H9 (cell line): Measurements from ENCODE around the gene ASB18. TPM values are rescaled to one million over a fixed set of nuclear protein-coding genes. Genes with fewer than 3 reads are reported as not detected.

Source experiments
- DNase-seq: peaks from one replicate; pipeline ENCODE4 v3.0.0-alpha.2; 2017
- H2AFZ ChIP-seq: one replicate; pipeline ENCODE4 v1.6.1; 2013; ENCODE audit warnings: mild to moderate bottlenecking, low read length, control low read depth, moderate library complexity
- H2AK5ac ChIP-seq: 2 replicates; pipeline ENCODE4 v1.6.1; 2013; ENCODE audit warnings: low read length, control low read depth, mixed read lengths; ENCODE audit not compliant: insufficient read length
- H2BK120ac ChIP-seq: one replicate; pipeline ENCODE4 v1.6.1; 2013; ENCODE audit warnings: low read depth, mild to moderate bottlenecking, low read length, control low read depth, inconsistent platforms; ENCODE audit not compliant: poor library complexity, severe bottlenecking
- H2BK12ac ChIP-seq: 2 replicates; pipeline ENCODE4 v1.6.1; 2013; ENCODE audit warnings: low read length, control low read depth, mixed read lengths, low read depth; ENCODE audit not compliant: insufficient read length
- H2BK15ac ChIP-seq: 2 replicates; pipeline ENCODE4 v1.6.1; 2013; ENCODE audit warnings: low read depth, low read length, control low read depth
- H2BK20ac ChIP-seq: one replicate; pipeline ENCODE4 v1.6.1; 2013; ENCODE audit warnings: low read depth, mild to moderate bottlenecking, low read length, control low read depth, inconsistent platforms; ENCODE audit not compliant: poor library complexity, severe bottlenecking
- H2BK5ac ChIP-seq: 2 replicates; pipeline ENCODE4 v1.6.1; 2013; ENCODE audit warnings: low read length, control low read depth, mixed read lengths; ENCODE audit not compliant: insufficient read length
- H3K14ac ChIP-seq: 2 replicates; pipeline ENCODE4 v1.6.1; 2013; ENCODE audit warnings: low read length, control low read depth; ENCODE audit not compliant: insufficient read depth
- H3K18ac ChIP-seq: 2 replicates; pipeline ENCODE4 v1.6.1; 2013; ENCODE audit warnings: low read depth, mild to moderate bottlenecking, mixed read lengths, low read length, control low read depth; ENCODE audit not compliant: insufficient read length
- H3K23ac ChIP-seq: 2 replicates; pipeline ENCODE4 v1.6.1; 2013; ENCODE audit warnings: low read length, control low read depth, mixed read lengths, low read depth; ENCODE audit not compliant: insufficient read length
- H3K23me2 ChIP-seq: 2 replicates; pipeline ENCODE4 v1.6.1; 2013; ENCODE audit warnings: low read depth, mild to moderate bottlenecking, mixed read lengths, low read length, control low read depth; ENCODE audit not compliant: insufficient read length, poor library complexity, severe bottlenecking
- H3K27ac ChIP-seq: 2 replicates; pipeline ENCODE4 v1.5.1; 2013; ENCODE audit warnings: low read length, control low read depth, mixed read lengths, low read depth; ENCODE audit not compliant: insufficient read length
- H3K27me3 ChIP-seq: 2 replicates; pipeline ENCODE4 v1.6.1; 2013; ENCODE audit warnings: low read length, control low read depth, inconsistent platforms; ENCODE audit not compliant: insufficient read depth
- H3K4ac ChIP-seq: 2 replicates; pipeline ENCODE4 v1.6.1; 2013; ENCODE audit warnings: low read depth, mild to moderate bottlenecking, control low read depth, inconsistent platforms, low read length, moderate library complexity
- H3K4me1 ChIP-seq: 2 replicates; pipeline ENCODE4 v1.6.1; 2013; ENCODE audit warnings: low read length, control low read depth, inconsistent platforms; ENCODE audit not compliant: insufficient read depth
- H3K4me2 ChIP-seq: 2 replicates; pipeline ENCODE4 v1.6.1; 2013; ENCODE audit warnings: low read length, control low read depth, mixed read lengths; ENCODE audit not compliant: insufficient read length, insufficient read depth
- H3K56ac ChIP-seq: 2 replicates; pipeline ENCODE4 v1.6.1; 2013; ENCODE audit warnings: low read depth, mild to moderate bottlenecking, mixed read lengths, low read length, control low read depth; ENCODE audit not compliant: insufficient read length
- H3K79me1 ChIP-seq: 2 replicates; pipeline ENCODE4 v1.6.1; 2013; ENCODE audit warnings: low read depth, mild to moderate bottlenecking, moderate library complexity, low read length, control low read depth, inconsistent platforms; ENCODE audit not compliant: insufficient read depth, poor library complexity, severe bottlenecking
- H3K79me2 ChIP-seq: 2 replicates; pipeline ENCODE4 v1.6.1; 2013; ENCODE audit warnings: low read length, control low read depth, inconsistent platforms; ENCODE audit not compliant: insufficient read depth
- H3K9ac ChIP-seq: 2 replicates; pipeline ENCODE4 v1.6.1; 2013; ENCODE audit warnings: low read length, control low read depth, mixed read lengths; ENCODE audit not compliant: insufficient read length; ENCODE audit errors: extremely low read depth
- H3K9me3 ChIP-seq: one replicate; pipeline ENCODE4 v1.6.1; 2013; ENCODE audit warnings: low read depth, low read length, inconsistent platforms; ENCODE audit not compliant: control insufficient read depth
- H3T11ph ChIP-seq: one replicate; pipeline ENCODE4 v1.6.1; 2013; ENCODE audit warnings: mild to moderate bottlenecking, low read length, control low read depth, inconsistent platforms
- H4K20me1 ChIP-seq: one replicate; pipeline ENCODE4 v1.6.1; 2013; ENCODE audit not compliant: control insufficient read depth, insufficient read length, insufficient read depth
- H4K5ac ChIP-seq: 2 replicates; pipeline ENCODE4 v1.6.1; 2013; ENCODE audit warnings: low read depth, mild to moderate bottlenecking, mixed read lengths, low read length, control low read depth; ENCODE audit not compliant: insufficient read length
- H4K8ac ChIP-seq: replicated peaks from 2 replicates; pipeline ENCODE4 v1.6.1; 2013; ENCODE audit warnings: low read length, control low read depth, mixed read lengths, low read depth; ENCODE audit not compliant: insufficient read length
- H4K91ac ChIP-seq: 2 replicates; pipeline ENCODE4 v1.6.1; 2013; ENCODE audit warnings: low read depth, mild to moderate bottlenecking, moderate library complexity, mixed read lengths, low read length, control low read depth; ENCODE audit not compliant: insufficient read length
- H3K27ac Mint-ChIP-seq, 3 experiments: 2 replicates in 2 of 3; 3 replicates in 1 of 3; pipeline ENCODE4 v1.8.0; 2020 to 2021; ENCODE audit warnings: mixed read lengths in 3 of 3, mild to moderate bottlenecking in 1 of 3, moderate library complexity in 1 of 3
- H3K27me3 Mint-ChIP-seq: 2 replicates; pipeline ENCODE4 v1.8.0; 2021; ENCODE audit warnings: low read depth, mild to moderate bottlenecking, moderate library complexity, mixed read lengths
- H3K36me3 Mint-ChIP-seq, 3 experiments: 2 replicates in 2 of 3; 3 replicates in 1 of 3; pipeline ENCODE4 v1.8.0; 2020 to 2021; ENCODE audit warnings: low read depth in 3 of 3, mixed read lengths in 3 of 3; ENCODE audit not compliant: insufficient read depth in 1 of 3
- H3K4me1 Mint-ChIP-seq, 2 experiments: 2 replicates each; pipeline ENCODE4 v1.8.0; 2020; ENCODE audit warnings: mixed read lengths in 2 of 2
- H3K4me3 Mint-ChIP-seq, 2 experiments: 2 replicates in 1 of 2; 3 replicates in 1 of 2; pipeline ENCODE4 v1.8.0; 2020 to 2021; ENCODE audit warnings: mild to moderate bottlenecking in 2 of 2, mixed read lengths in 2 of 2, moderate library complexity in 1 of 2
- H3K9me3 Mint-ChIP-seq, 2 experiments: 2 replicates in 1 of 2; 3 replicates in 1 of 2; pipeline ENCODE4 v1.8.0; 2020; ENCODE audit warnings: mild to moderate bottlenecking in 2 of 2, mixed read lengths in 2 of 2, moderate library complexity in 1 of 2
- WGBS: extraction: QIAGEN DNeasy Blood & Tissue Kit; methylation state at CpG from one replicate; pipeline ENCODE4 v1.1.7; 2013; ENCODE audit warnings: missing lambda C conversion rate, low lambda C conversion rate, mixed read lengths; ENCODE audit not compliant: insufficient read length; ENCODE audit errors: extremely low coverage; 5-methylcytosine and 5-hydroxymethylcytosine counted together
- total RNA-seq: library from RNA; stranded (reverse); gene quantifications from 2 replicates; pipeline ENCODE4 v1.2.1, GENCODE V29; 2021
- TF ChIP-seq, protein P1 (sequence below): fragments of 200-600 bp; sonication (generic); conservative IDR thresholded peaks from 3 replicates; pipeline ENCODE4 v1.8.0; 2021; ENCODE audit warnings: antibody characterized with exemption, mild to moderate bottlenecking

The ASB18 gene
- total RNA-seq, 1 experiment from 2014 or later: not detected

DNA sequence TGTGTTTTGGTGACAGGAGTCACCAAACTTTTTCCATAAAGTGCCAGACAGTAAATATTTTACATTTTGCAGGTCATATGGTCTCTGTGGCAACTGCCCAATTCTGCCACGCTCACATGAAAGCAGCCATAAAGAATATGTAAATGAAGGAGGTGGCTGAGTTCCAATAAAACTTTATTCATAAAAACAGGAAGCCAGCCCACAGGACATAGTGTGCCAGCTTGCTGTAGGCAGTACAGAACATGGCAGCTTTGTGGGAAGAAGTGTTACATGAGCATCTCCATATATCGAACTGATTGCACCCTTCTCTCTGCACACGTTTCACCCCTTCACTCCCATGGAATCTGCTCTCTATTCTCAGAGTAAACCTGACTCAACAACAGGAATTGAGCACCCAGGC, 10.2 kb downstream of the ASB18 start:
- Mint-ChIP-seq H3K4me3 (no peak overlapping the region), H3K27ac (no peak overlapping the region; a peak in 1 of 7 replicates), H3K27me3 (peaks cover 2% of the 10 kb centered on the region), H3K4me1 (peaks cover 7 to 14% of the 10 kb centered on the region in 2 experiments), H3K36me3 (no peaks in the 10 kb centered on the region), H3K9me3 (no peaks in the 10 kb centered on the region)
- Histone ChIP-seq H3K4me2 (no peak overlapping the region), H2BK5ac (no peak overlapping the region), H4K5ac (no peak overlapping the region), H2BK12ac (no peak overlapping the region), H2BK20ac (no peak overlapping the region), H3K79me1 (no peaks in the 10 kb centered on the region), H2AFZ (no peak overlapping the region), H3K23me2 (no peaks in the 10 kb centered on the region), H2BK15ac (no peak overlapping the region), H3K9ac (no peak overlapping the region), H3K9me3 (no peaks in the 10 kb centered on the region), H4K91ac (no peak overlapping the region), H3K4me1 (0 out of 2 replicates have a peak, but pooled peaks cover 2% of the 10 kb centered on the region), H3K56ac (no peak overlapping the region), H3T11ph (no peak overlapping the region), H2AK5ac (no peak overlapping the region), H3K79me2 (no peaks in the 10 kb centered on the region), H4K20me1 (no peaks in the 10 kb centered on the region), H4K8ac (no peak overlapping the region), H3K27me3 (no peaks in the 10 kb centered on the region), H3K23ac (no peak overlapping the region), H3K27ac (no peak overlapping the region), H3K18ac (no peak overlapping the region), H2BK120ac (no peak overlapping the region), H3K4ac (no peak overlapping the region), H3K14ac (no peak overlapping the region)
- DNase-seq: no peak
- TF ChIP-seq, protein P1, sequence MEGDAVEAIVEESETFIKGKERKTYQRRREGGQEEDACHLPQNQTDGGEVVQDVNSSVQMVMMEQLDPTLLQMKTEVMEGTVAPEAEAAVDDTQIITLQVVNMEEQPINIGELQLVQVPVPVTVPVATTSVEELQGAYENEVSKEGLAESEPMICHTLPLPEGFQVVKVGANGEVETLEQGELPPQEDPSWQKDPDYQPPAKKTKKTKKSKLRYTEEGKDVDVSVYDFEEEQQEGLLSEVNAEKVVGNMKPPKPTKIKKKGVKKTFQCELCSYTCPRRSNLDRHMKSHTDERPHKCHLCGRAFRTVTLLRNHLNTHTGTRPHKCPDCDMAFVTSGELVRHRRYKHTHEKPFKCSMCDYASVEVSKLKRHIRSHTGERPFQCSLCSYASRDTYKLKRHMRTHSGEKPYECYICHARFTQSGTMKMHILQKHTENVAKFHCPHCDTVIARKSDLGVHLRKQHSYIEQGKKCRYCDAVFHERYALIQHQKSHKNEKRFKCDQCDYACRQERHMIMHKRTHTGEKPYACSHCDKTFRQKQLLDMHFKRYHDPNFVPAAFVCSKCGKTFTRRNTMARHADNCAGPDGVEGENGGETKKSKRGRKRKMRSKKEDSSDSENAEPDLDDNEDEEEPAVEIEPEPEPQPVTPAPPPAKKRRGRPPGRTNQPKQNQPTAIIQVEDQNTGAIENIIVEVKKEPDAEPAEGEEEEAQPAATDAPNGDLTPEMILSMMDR: no peak
- WGBS: no CpG with 5 or more reads among the region's 3 CpGs
